HG03378 (cell line): ENCODE data around the gene TSPEAR.
"Not testable (repeated sequence)": the region's sequence is repeated elsewhere in the genome, so short reads cannot be mapped to it uniquely, and the experiment has no call there.

Experiments used
- ATAC-seq: cut with Tn5 transposase; IDR thresholded peaks from one replicate; pipeline ENCODE4 v1.9.1; 2021; ENCODE audit warnings: mild to moderate bottlenecking, moderate library complexity; ENCODE audit not compliant: unreplicated experiment

The TSPEAR gene

GRCh38 chr21:44592446-44593311 lies 118.7 kb downstream of the TSPEAR start, which contains the start of gene KRTAP10-6:
TSS of gene KRTAP10-6 (minus strand) at chr21:44592505. CDS start at chr21:44592484, 21 bp downstream.
- ATAC-seq = no peak

- not testable (repeated sequence) for ATAC-seq
Observed at GRCh38 chr21:44591801-44592130, 119.6 kb downstream of the TSPEAR start.

GRCh38 chr21:44590897-44591800 lies 120.2 kb downstream of the TSPEAR start:
- not testable (repeated sequence) for ATAC-seq

GRCh38 chr21:44590311-44590721 lies 121.1 kb downstream of the TSPEAR start:
- ATAC-seq = no peak

GRCh38 chr21:44589586-44590305 lies 121.6 kb downstream of the TSPEAR start:
- no peak for ATAC-seq

- ATAC-seq = no peak
Observed at GRCh38 chr21:44589094-44589493, 122.3 kb downstream of the TSPEAR start.

- ATAC-seq = no peak
Observed at GRCh38 chr21:44585892-44586291, 125.5 kb downstream of the TSPEAR start.

- ATAC-seq = no peak
Observed at GRCh38 chr21:44583800-44584147, 127.6 kb downstream of the TSPEAR start.

- no peak for ATAC-seq
Observed at GRCh38 chr21:44583089-44583799, 128.1 kb downstream of the TSPEAR start.

GRCh38 chr21:44582055-44582454 lies 129.3 kb downstream of the TSPEAR start:
- ATAC-seq = no peak

- ATAC-seq = no peak
Observed at GRCh38 chr21:44581158-44581557, 130.2 kb downstream of the TSPEAR start.

- not testable (repeated sequence) for ATAC-seq
Observed at GRCh38 chr21:44580231-44580821, 131.0 kb downstream of the TSPEAR start, which contains the start of gene KRTAP10-5. TSS of gene KRTAP10-5 (minus strand) at chr21:44580604. CDS start at chr21:44580578, 26 bp downstream.

- ATAC-seq = no peak
Observed at GRCh38 chr21:44579833-44580144, 131.6 kb downstream of the TSPEAR start.

GRCh38 chr21:44579056-44579832 lies 132.1 kb downstream of the TSPEAR start:
- no peak for ATAC-seq

GRCh38 chr21:44578371-44579055 lies 132.9 kb downstream of the TSPEAR start:
- ATAC-seq = no peak

- ATAC-seq = no peak
Observed at GRCh38 chr21:44576025-44576420, 135.3 kb downstream of the TSPEAR start.

GRCh38 chr21:44575307-44576024 lies 135.9 kb downstream of the TSPEAR start:
- ATAC-seq = no peak
